ENCODE measurements around the gene CLCC1. TPM values are rescaled to one million over a fixed set of nuclear protein-coding genes. Genes with fewer than 3 reads are reported as not detected.
"Not testable (repeated sequence)": the region's sequence is repeated elsewhere in the genome, so short reads cannot be mapped to it uniquely, and the experiment has no call there.

Gene CLCC1, protein sequence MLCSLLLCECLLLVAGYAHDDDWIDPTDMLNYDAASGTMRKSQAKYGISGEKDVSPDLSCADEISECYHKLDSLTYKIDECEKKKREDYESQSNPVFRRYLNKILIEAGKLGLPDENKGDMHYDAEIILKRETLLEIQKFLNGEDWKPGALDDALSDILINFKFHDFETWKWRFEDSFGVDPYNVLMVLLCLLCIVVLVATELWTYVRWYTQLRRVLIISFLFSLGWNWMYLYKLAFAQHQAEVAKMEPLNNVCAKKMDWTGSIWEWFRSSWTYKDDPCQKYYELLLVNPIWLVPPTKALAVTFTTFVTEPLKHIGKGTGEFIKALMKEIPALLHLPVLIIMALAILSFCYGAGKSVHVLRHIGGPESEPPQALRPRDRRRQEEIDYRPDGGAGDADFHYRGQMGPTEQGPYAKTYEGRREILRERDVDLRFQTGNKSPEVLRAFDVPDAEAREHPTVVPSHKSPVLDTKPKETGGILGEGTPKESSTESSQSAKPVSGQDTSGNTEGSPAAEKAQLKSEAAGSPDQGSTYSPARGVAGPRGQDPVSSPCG
- 10 to 100 TPM; 39.6 to 54.5 TPM for total RNA-seq
- polyA plus RNA-seq (ENCODE audit: insufficient read length in 2 of 2), result 10 to 100 TPM; 45.9 to 50.8 TPM
- long read RNA-seq, donor 1, full-length matches to known transcripts, result 3 of 8 reads
- long read RNA-seq, donor 1, partial matches to known transcripts, result 5 of 8 reads
- long read RNA-seq, donor 1, other reads (novel, unspliced or antisense), result 0 of 8 reads
- long read RNA-seq, donor 2, result 0 reads
- long read RNA-seq, donor 3, partial matches to known transcripts, result 6 of 6 reads
- long read RNA-seq, donor 3, other reads (novel, unspliced or antisense), result 0 of 6 reads
- long read RNA-seq, donor 4, full-length matches to known transcripts, result 1 of 10 reads
- long read RNA-seq, donor 4, partial matches to known transcripts, result 9 of 10 reads
- long read RNA-seq, donor 4, other reads (novel, unspliced or antisense), result 0 of 10 reads

DNA sequence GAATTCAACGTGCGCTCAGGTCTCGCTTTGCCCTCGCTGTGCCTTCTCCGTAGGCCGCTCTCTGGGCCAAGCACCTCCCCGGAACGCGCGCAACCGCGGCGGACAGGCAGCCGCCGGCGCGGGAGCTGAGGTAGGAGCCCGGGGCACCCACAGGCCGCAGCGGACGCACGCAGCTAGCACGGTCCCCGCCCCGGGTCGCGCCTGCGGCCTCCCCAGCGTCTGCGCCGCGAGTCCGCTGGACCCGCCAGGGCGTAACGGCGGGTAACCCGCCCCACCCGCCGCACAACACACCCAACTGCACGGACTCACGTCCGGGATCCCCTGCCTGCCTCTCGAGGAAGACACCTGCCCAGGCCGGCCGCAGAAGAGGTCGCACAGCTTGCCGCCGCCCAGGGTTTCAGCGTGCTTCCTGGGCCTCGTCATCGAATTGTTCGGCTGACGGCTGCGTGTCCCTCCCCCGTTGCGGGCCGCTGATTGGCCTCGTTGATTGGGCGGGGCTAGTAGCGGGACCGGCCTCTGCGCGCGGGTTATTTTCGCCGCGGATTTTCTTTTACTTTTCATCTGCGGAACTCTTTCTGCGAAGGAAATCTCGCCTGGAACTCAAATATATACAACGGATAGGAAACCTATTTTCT lies at the start of gene CLCC1:
Gene CLCC1, minus strand, starts transcription at position 433 of the 635 bp plus-strand sequence. CDS start 13,047 bp downstream, outside the sequence.
- Histone ChIP-seq H3K27ac (ENCODE audit: low read depth, low read length) (peak within 1 kb of the TSS; percentile 88), H3K27me3 (ENCODE audit: control insufficient read depth, insufficient read depth, low read length) (no peaks in the 10 kb centered on the region), H3K36me3 (ENCODE audit: control insufficient read depth, insufficient read depth, low read length) (peaks cover 7% of the 10 kb centered on the region), H3K9me3 (ENCODE audit: control insufficient read depth, insufficient read depth, low read length) (no peaks in the 10 kb centered on the region), H3K4me1 (ENCODE audit: control insufficient read depth, insufficient read depth, low read length) (peaks cover 8% of the 10 kb centered on the region), H3K4me3 (ENCODE audit: low read depth, low read length) (peak within 1 kb of the TSS; percentile 76)
- whole genome bisulfite sequencing (ENCODE audit: insufficient coverage), result under 1% methylated on average over 60 of the region's 72 CpGs
- peak; percentile 57 to 96 (median 79) for DNase-seq (ENCODE audit: low read depth in 4 of 6, low spot score in 6 of 6)

DNA sequence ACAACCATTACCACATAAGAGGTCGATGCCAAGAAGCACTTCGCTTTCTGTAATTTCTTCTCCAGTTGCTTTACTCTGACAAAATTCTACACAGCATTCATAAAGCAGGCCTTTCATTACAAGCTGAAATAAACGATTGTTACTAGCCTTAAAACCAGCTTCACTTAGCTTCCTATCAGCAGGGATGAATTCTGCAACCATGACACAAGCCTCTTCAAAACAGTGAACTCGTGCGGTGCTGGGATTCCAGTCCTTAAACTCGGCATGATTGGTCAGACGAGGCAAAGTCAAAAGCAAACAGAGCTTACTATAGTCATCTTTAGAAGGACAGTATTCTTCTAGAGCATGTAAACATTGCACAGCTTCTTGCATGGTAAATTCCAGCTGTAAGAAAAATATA lies 48.1 kb upstream of the CLCC1 start:
- Histone ChIP-seq H3K27me3 (ENCODE audit: control insufficient read depth, insufficient read depth, low read length) (no peaks in the 10 kb centered on the region), H3K36me3 (ENCODE audit: control insufficient read depth, insufficient read depth, low read length) (peaks cover 51% of the 10 kb centered on the region), H3K9me3 (ENCODE audit: control insufficient read depth, insufficient read depth, low read length) (no peaks in the 10 kb centered on the region), H3K4me1 (ENCODE audit: control insufficient read depth, insufficient read depth, low read length) (no peaks in the 10 kb centered on the region), H3K4me3 (ENCODE audit: low read depth, low read length) (no peak overlapping the region), H3K27ac (ENCODE audit: low read depth, low read length) (peak overlapping the region; percentile 65)
- peak in 2 of 6 donors; percentile 2 to 44 for DNase-seq (ENCODE audit: low read depth in 4 of 6, low spot score in 6 of 6)
- 77% methylated on average over 3 of the region's 7 CpGs for WGBS (ENCODE audit: insufficient coverage)

DNA sequence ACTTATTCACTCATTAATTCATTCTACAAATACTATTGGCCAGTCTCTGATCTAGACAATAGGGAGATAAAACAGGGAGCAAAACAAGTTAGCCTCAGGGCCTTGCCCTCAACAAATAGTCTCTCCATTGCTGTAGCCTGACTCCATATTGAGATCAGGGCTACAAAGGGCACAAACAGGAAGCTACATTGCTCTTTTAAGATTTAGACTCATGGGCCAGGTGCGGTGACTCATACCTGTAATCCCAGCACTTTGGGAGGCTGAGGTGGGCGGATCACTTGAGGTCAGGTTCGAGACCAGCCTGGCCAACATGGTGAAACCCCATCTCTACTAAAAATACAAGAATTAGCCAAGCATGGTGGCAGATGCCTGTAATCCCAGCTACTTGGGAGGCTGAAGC lies 33.3 kb upstream of the CLCC1 start:
- H3K27me3 ChIP-seq (ENCODE audit: control insufficient read depth, insufficient read depth, low read length); DNase-seq (ENCODE audit: low read depth in 4 of 6, low spot score in 6 of 6); H3K4me1 ChIP-seq (ENCODE audit: control insufficient read depth, insufficient read depth, low read length); H3K9me3 ChIP-seq (ENCODE audit: control insufficient read depth, insufficient read depth, low read length); H3K27ac ChIP-seq (ENCODE audit: low read depth, low read length); H3K4me3 ChIP-seq (ENCODE audit: low read depth, low read length): not testable (repeated sequence)
- H3K36me3 ChIP-seq (ENCODE audit: control insufficient read depth, insufficient read depth, low read length), result peaks cover 41% of the 10 kb centered on the region
- 92% methylated on average over 2 of the region's 3 CpGs for WGBS (ENCODE audit: insufficient coverage)

DNA sequence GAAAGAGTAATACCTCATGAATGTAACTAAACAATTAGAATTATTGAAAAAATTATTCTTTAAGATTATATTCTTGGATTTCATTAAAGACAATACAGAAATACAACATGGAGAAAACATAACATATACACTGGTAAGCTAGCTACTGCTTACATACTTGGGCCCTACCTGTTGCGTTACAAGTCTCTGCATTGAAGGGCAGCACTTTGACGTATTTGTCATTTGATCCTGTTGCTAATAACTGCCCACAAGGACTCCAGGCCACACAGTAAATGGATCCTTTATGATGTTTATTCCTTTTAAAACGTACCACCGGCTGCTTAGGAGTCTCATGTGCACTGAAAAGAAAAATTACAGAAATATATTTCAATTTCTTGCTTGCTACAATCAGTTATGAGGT lies 19.8 kb upstream of the CLCC1 start:
- no peaks in the 10 kb centered on the region for H3K27me3 ChIP-seq (ENCODE audit: control insufficient read depth, insufficient read depth, low read length)
- H3K4me1 ChIP-seq (ENCODE audit: control insufficient read depth, insufficient read depth, low read length), result no peaks in the 10 kb centered on the region
- H3K4me3 ChIP-seq (ENCODE audit: low read depth, low read length), result no peak overlapping the region
- H3K9me3 ChIP-seq (ENCODE audit: control insufficient read depth, insufficient read depth, low read length), result no peaks in the 10 kb centered on the region
- H3K36me3 ChIP-seq (ENCODE audit: control insufficient read depth, insufficient read depth, low read length), result peaks cover 41% of the 10 kb centered on the region
- WGBS (ENCODE audit: insufficient coverage), result 100% methylated on average over 1 of the region's 4 CpGs
- no peak for DNase-seq (ENCODE audit: low read depth in 4 of 6, low spot score in 6 of 6)
- no peak overlapping the region for H3K27ac ChIP-seq (ENCODE audit: low read depth, low read length)

DNA sequence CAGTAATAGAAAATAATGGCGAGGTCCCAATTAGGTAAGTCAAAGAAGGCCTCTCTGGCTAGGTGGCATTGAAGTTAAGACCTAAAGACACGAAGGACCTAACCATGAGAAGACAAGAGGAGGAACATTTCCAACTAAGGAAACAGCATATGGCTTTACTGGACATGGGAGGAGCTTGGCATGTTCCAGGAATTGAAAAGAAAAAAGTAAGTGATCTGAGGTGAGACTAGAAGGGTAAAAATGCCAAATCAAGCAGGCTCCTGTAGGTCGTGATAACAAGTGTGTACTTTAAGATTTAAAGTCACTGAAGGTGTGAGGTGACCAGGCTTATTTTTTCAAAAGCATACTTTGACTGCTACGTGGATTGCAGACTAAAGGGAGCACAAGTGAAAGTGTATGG lies 13.4 kb upstream of the CLCC1 start:
- peaks cover 41% of the 10 kb centered on the region for H3K36me3 ChIP-seq (ENCODE audit: control insufficient read depth, insufficient read depth, low read length)
- WGBS (ENCODE audit: insufficient coverage), result 97% methylated on average over 4 of the region's 4 CpGs
- DNase-seq (ENCODE audit: low read depth in 4 of 6, low spot score in 6 of 6), result no peak

DNA sequence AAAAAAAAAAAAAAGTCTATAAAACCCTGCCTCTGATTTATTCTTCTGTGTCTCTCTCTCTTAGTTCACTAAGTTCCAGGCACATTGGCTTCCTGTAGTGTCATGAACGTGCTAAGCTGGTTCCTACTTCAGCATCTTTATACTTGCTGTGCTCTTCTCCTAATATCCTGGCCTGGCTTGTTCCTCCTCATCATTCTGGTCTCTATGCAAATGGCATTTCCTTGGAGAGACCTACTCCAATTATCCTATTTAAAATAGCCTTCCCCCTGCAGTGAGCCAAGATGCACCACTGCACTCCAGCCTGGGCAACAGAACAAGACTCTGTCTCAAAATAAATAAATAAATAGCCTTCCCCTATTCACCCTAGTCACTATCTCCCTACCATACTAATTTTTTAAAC lies 9.7 kb upstream of the CLCC1 start:
- Histone ChIP-seq H3K4me3 (ENCODE audit: low read depth, low read length) (no peak overlapping the region), H3K36me3 (ENCODE audit: control insufficient read depth, insufficient read depth, low read length) (peaks cover 27% of the 10 kb centered on the region), H3K27ac (ENCODE audit: low read depth, low read length) (no peak overlapping the region), H3K4me1 (ENCODE audit: control insufficient read depth, insufficient read depth, low read length) (no peaks in the 10 kb centered on the region), H3K9me3 (ENCODE audit: control insufficient read depth, insufficient read depth, low read length) (no peaks in the 10 kb centered on the region), H3K27me3 (ENCODE audit: control insufficient read depth, insufficient read depth, low read length) (no peaks in the 10 kb centered on the region)
- peak; percentile 15 to 63 (median 33) for DNase-seq (ENCODE audit: low read depth in 4 of 6, low spot score in 6 of 6)
- WGBS (ENCODE audit: insufficient coverage), result 36% methylated on average over 1 of the region's 1 CpG

More for the DNA sequence above, 13.4 kb upstream of the CLCC1 start:
- Histone ChIP-seq H3K4me1 (ENCODE audit: control insufficient read depth, insufficient read depth, low read length) (no peaks in the 10 kb centered on the region), H3K4me3 (ENCODE audit: low read depth, low read length) (no peak overlapping the region), H3K27me3 (ENCODE audit: control insufficient read depth, insufficient read depth, low read length) (no peaks in the 10 kb centered on the region), H3K27ac (ENCODE audit: low read depth, low read length) (no peak overlapping the region), H3K9me3 (ENCODE audit: control insufficient read depth, insufficient read depth, low read length) (no peaks in the 10 kb centered on the region)

DNA sequence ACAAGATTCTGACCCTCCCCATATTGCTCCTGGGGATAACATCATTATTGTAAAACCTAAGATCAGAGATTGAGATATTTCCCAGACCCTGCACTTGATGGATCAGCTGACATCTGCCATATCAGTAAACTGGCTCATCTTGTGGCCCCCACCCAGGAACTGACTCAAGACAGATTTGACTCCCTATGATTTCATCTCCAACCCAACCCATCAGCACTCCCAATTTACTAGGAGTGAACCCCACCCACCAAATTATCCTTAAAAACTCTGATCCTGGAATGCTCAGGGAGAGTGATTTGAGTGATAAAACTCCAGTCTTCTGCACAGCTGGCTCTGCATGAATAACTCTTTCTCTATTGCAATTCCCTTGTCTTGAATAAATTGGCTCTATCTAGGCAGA lies 6.1 kb upstream of the CLCC1 start:
- peaks cover 20% of the 10 kb centered on the region for H3K36me3 ChIP-seq (ENCODE audit: control insufficient read depth, insufficient read depth, low read length)
- H3K27me3 ChIP-seq (ENCODE audit: control insufficient read depth, insufficient read depth, low read length), result no peaks in the 10 kb centered on the region
- H3K27ac ChIP-seq (ENCODE audit: low read depth, low read length), result no peak overlapping the region
- H3K4me1 ChIP-seq (ENCODE audit: control insufficient read depth, insufficient read depth, low read length), result no peaks in the 10 kb centered on the region
- no peak overlapping the region for H3K4me3 ChIP-seq (ENCODE audit: low read depth, low read length)
- DNase-seq (ENCODE audit: low read depth in 4 of 6, low spot score in 6 of 6), result no peak
- H3K9me3 ChIP-seq (ENCODE audit: control insufficient read depth, insufficient read depth, low read length), result no peaks in the 10 kb centered on the region

DNA sequence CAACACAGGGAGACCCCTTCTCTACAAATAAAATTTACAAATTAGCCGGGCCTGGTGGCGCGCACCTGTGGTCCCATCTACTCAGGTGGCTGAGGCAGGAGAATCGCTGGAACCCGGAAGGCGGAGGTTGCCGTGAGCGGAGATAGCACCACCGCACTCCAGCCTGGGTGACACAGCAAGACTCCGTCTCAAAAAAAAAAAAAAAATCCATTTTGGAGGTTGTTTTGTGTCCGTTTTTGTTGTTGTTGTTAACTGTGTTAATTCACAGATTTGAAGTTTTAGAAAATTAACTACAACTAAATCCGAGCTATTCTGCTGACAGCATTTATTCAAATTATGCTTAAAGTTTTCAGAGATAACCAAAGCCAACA lies 618 bp downstream of the CLCC1 start:
- H3K27me3 ChIP-seq (ENCODE audit: control insufficient read depth, insufficient read depth, low read length), result no peaks in the 10 kb centered on the region
- H3K27ac ChIP-seq (ENCODE audit: low read depth, low read length), result peak overlapping the region; percentile 88
- peak overlapping the region; percentile 76 for H3K4me3 ChIP-seq (ENCODE audit: low read depth, low read length)
- H3K36me3 ChIP-seq (ENCODE audit: control insufficient read depth, insufficient read depth, low read length), result peaks cover 6% of the 10 kb centered on the region
- 53% methylated on average over 5 of the region's 12 CpGs for WGBS (ENCODE audit: insufficient coverage)
- H3K9me3 ChIP-seq (ENCODE audit: control insufficient read depth, insufficient read depth, low read length), result no peaks in the 10 kb centered on the region
- peak in 1 of 6 donors; percentile 3 for DNase-seq (ENCODE audit: low read depth in 4 of 6, low spot score in 6 of 6)
- H3K4me1 ChIP-seq (ENCODE audit: control insufficient read depth, insufficient read depth, low read length), result peaks cover 8% of the 10 kb centered on the region

DNA sequence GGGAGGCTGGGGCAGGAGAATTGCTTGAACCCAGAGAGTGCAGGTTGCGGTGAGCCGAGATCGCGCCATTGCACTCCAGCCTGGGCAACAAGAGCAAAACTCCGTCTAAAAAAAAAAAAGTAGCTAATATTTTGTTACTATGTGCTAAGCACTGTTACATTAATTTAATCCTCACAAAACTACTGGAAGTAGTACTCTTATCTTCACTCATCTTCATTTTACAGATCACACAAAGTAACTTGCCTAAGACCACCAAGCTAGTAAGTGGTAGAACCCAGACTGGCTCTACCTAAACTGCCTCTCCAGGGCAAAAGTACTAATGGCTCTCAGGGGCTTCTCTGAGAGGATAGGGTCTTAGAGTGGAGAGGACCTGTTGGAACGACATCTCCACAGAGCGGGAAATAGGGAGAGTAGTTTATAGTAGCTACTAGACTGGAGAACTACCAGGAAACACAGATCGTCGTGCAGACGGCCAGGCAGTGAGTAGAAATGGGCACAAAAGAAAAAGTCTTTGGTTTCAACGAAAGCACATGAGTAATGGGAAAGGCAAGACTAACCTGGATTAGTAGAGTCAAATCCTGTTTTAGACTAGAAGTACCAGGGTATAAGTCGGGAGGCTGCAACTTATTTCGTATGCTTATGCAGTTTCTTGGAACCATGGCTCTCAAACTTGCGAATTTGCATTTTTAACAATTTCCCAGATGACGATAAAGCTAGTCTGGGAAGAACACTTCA lies 1.4 kb downstream of the CLCC1 start:
- Histone ChIP-seq H3K36me3 (ENCODE audit: control insufficient read depth, insufficient read depth, low read length) (peaks cover 6% of the 10 kb centered on the region), H3K9me3 (ENCODE audit: control insufficient read depth, insufficient read depth, low read length) (no peaks in the 10 kb centered on the region), H3K4me1 (ENCODE audit: control insufficient read depth, insufficient read depth, low read length) (peaks cover 8% of the 10 kb centered on the region), H3K4me3 (ENCODE audit: low read depth, low read length) (peak overlapping the region; percentile 76), H3K27me3 (ENCODE audit: control insufficient read depth, insufficient read depth, low read length) (no peaks in the 10 kb centered on the region), H3K27ac (ENCODE audit: low read depth, low read length) (no peak overlapping the region)
- WGBS (ENCODE audit: insufficient coverage), result 87% methylated on average over 10 of the region's 15 CpGs
- no peak for DNase-seq (ENCODE audit: low read depth in 4 of 6, low spot score in 6 of 6)

Measured in spinal cord (tissue), 10 donors.